Subcutaneous abdominal adipose tissue (tissue), 5 donors: ENCODE data around the gene BMX.

Experiments
- H3K27ac ChIP-seq: one replicate; pipeline ENCODE4 v1.7.0; 2013; ENCODE audit warnings: low read depth, mild to moderate bottlenecking, inconsistent platforms, low read length, moderate library complexity
- H3K27me3 ChIP-seq, 5 donors: one replicate each; pipeline ENCODE4 v1.7.0; 2013; ENCODE audit warnings: low read length in 5 of 5, inconsistent platforms in 1 of 5; ENCODE audit not compliant: control insufficient read depth in 5 of 5, insufficient read depth in 4 of 5
- H3K36me3 ChIP-seq, 5 donors: one replicate each; pipeline ENCODE4 v1.7.0; 2013; ENCODE audit warnings: low read length in 5 of 5; ENCODE audit not compliant: control insufficient read depth in 5 of 5, insufficient read depth in 5 of 5
- H3K4me1 ChIP-seq, 5 donors: one replicate each; pipeline ENCODE4 v1.7.0; 2013; ENCODE audit warnings: low read length in 5 of 5, mild to moderate bottlenecking in 3 of 5, moderate library complexity in 1 of 5; ENCODE audit not compliant: control insufficient read depth in 5 of 5, insufficient read depth in 5 of 5
- H3K4me3 ChIP-seq, 5 donors: one replicate each; pipeline ENCODE4 v1.7.0; 2013; ENCODE audit warnings: low read length in 5 of 5, low read depth in 1 of 5
- H3K9ac ChIP-seq, 5 donors: one replicate each; pipeline ENCODE4 v1.7.0; 2013; ENCODE audit warnings: low read length in 5 of 5, mild to moderate bottlenecking in 4 of 5, moderate library complexity in 3 of 5
- H3K9me3 ChIP-seq, 5 donors: one replicate each; pipeline ENCODE4 v1.7.0; 2013; ENCODE audit warnings: low read length in 5 of 5; ENCODE audit not compliant: control insufficient read depth in 5 of 5
- donor health status: healthy.
- donor health status: healthy.
- donor health status: healthy.
- donor health status: healthy.
- donor health status: healthy.

Gene BMX

DNA sequence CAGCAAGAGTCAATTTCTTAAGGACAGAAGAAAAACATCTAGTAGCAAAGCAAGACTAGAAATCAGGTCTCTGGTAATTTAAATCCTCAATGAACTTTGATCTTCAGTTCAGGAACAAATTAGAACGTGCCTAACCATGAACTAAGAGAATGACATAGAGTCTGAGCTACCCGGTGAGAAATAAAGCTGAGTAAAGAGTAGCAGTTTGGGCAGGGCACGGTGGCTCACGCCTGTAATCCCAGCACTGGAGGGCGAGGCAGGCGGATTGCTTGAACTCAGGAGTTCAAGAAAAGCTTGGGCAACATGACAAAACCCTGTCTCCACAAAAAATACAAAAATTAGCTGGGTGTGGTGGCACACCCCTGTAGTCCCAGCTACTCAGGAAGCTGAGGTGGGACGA lies 62.4 kb downstream of the BMX start:
- peaks cover 0 to 6% (median 0%) of the 10 kb centered on the region in 5 donors for H3K4me1 ChIP-seq
- no peak overlapping the region for H3K27ac ChIP-seq
- H3K9me3 ChIP-seq = no peaks in the 10 kb centered on the region
- no peak overlapping the region for H3K4me3 ChIP-seq
- no peak overlapping the region for H3K9ac ChIP-seq
- no peaks in the 10 kb centered on the region for H3K36me3 ChIP-seq
- H3K27me3 ChIP-seq = peaks cover 3 to 24% (median 13%) of the 10 kb centered on the region in 5 donors

GRCh38 chrX:15564981-15565579 lies 64.5 kb downstream of the BMX start:
- Histone ChIP-seq H3K4me1 (peaks cover 0 to 6% (median 0%) of the 10 kb centered on the region in 5 donors), H3K4me3 (no peak overlapping the region), H3K9ac (no peak overlapping the region), H3K36me3 (no peaks in the 10 kb centered on the region), H3K9me3 (no peaks in the 10 kb centered on the region), H3K27ac (no peak overlapping the region), H3K27me3 (peaks cover 3 to 28% (median 13%) of the 10 kb centered on the region in 5 donors)

GRCh38 chrX:15566244-15566643 lies 65.6 kb downstream of the BMX start:
- H3K36me3 ChIP-seq = no peaks in the 10 kb centered on the region
- H3K27me3 ChIP-seq = peaks cover under 1 to 27% (median 9%) of the 10 kb centered on the region in 5 donors
- no peak overlapping the region for H3K9ac ChIP-seq
- no peak overlapping the region for H3K27ac ChIP-seq
- H3K9me3 ChIP-seq = no peaks in the 10 kb centered on the region
- H3K4me1 ChIP-seq = peaks cover 0 to 6% (median 0%) of the 10 kb centered on the region in 5 donors
- H3K4me3 ChIP-seq = no peak overlapping the region

GRCh38 chrX:15567267-15567666 lies 66.7 kb downstream of the BMX start:
- H3K4me1 ChIP-seq = peaks cover 0 to 6% (median 0%) of the 10 kb centered on the region in 5 donors
- H3K27me3 ChIP-seq = peaks cover 0 to 29% (median 9%) of the 10 kb centered on the region in 5 donors
- no peaks in the 10 kb centered on the region for H3K36me3 ChIP-seq
- no peak overlapping the region for H3K4me3 ChIP-seq
- H3K9me3 ChIP-seq = no peaks in the 10 kb centered on the region
- H3K9ac ChIP-seq = no peak overlapping the region
- H3K27ac ChIP-seq = no peak overlapping the region

DNA sequence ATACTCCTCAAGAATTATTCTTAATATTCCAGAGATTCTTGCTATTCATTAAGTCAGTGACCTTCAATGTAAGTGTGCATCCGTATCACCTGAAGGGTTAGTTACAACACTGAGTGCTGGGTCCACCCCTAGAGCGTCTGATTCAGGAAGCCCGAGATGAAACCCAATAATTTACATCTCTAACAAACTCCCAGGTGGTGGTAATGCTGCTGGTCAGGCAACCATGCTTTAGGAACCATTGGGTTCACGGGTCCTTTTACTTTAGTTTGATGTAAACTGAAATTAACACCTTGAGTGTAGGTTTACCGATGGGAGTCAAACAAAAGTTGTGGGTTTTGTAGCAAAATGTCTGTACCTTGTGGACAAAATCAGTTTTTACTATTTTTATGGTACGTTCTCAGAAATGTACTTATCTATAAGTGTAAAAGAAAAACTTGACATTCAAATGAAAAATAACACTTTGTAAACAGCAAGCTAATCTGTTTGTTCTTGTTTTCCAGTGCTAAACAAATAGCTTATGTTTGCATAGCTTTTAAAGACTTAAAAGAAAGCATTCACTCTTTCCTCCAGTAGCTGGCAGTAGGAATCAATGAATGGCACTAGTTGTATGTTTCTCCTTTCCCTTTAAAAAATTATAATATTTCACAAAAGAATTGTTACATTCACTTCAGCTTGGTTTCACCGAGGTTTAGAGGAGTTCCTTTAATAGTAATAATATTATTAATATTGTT lies 67.4 kb downstream of the BMX start:
- H3K27ac ChIP-seq = no peak overlapping the region
- peaks cover 0 to 6% (median 0%) of the 10 kb centered on the region in 5 donors for H3K4me1 ChIP-seq
- H3K9ac ChIP-seq = no peak overlapping the region
- H3K36me3 ChIP-seq = no peaks in the 10 kb centered on the region
- H3K4me3 ChIP-seq = no peak overlapping the region
- peaks cover 0 to 33% (median 9%) of the 10 kb centered on the region in 5 donors for H3K27me3 ChIP-seq
- no peaks in the 10 kb centered on the region for H3K9me3 ChIP-seq

DNA sequence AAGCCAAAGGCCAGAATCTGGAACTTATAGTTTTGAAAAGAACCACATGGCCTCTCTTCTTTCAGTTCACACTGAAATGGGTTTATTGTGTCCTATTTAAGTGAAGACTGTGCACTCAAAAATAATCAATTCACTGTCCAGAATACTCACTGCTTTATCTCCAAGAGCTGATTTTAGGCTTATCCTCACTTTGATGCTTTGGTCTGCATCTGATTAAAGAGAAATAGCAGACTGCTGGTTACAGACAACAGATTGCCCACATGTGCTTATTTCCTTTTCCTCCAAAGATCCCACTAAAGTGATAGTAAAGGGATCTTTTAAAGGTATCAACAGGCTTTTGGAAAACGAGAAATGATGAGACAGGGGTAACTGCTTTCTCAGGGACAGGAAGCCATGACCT lies 69.5 kb downstream of the BMX start:
- H3K36me3 ChIP-seq = no peaks in the 10 kb centered on the region
- H3K9me3 ChIP-seq = no peaks in the 10 kb centered on the region
- no peak overlapping the region for H3K27ac ChIP-seq
- peaks cover 0 to 6% (median 0%) of the 10 kb centered on the region in 5 donors for H3K4me1 ChIP-seq
- H3K27me3 ChIP-seq = peaks cover 0 to 43% (median 12%) of the 10 kb centered on the region in 5 donors
- no peak overlapping the region for H3K9ac ChIP-seq
- no peak overlapping the region for H3K4me3 ChIP-seq

DNA sequence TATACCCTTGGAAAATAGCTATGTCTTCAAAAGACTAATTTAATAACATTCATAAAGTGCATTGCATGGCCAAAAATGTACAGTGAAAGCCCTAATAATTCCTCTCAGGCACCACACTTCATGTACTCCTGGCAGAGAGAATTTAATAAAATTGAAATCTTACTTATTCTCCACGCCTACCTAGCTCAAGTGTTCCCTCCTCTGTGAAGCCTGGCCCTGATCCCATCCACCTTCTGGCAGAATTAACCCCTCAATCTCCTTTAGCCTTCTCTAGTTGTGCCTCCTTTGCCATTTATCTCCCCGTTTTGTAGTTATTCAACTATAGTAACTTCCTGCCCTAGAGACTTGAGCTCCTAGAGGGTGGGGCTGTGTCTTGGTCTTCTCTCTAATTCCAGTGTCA lies 73.4 kb downstream of the BMX start:
- Histone ChIP-seq H3K9ac (no peak overlapping the region), H3K9me3 (no peaks in the 10 kb centered on the region), H3K27me3 (peaks cover 3 to 31% (median 10%) of the 10 kb centered on the region in 5 donors), H3K36me3 (no peaks in the 10 kb centered on the region), H3K27ac (no peak overlapping the region), H3K4me3 (no peak overlapping the region), H3K4me1 (no peaks in the 10 kb centered on the region)

DNA sequence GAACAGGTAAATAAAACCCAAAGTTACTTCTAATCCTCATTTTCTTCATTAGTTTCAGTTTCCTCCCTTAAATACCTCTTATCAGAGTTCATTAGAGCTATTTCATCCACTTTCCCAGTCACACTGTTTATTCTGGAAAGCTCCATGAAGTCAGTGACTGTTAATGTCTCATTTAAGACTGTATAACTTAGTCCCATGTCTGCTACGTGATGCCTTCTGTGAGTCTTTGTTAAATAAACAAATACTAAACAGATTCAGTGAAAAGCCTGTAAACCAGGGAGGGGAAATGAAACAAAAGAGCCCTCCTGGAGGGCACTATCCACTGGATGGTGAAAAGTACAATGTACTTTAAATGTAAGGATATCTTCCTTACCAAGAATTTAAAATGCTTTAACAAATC lies 75.4 kb downstream of the BMX start:
- H3K36me3 ChIP-seq = no peaks in the 10 kb centered on the region
- H3K27ac ChIP-seq = no peak overlapping the region
- H3K9ac ChIP-seq = no peak overlapping the region
- H3K4me1 ChIP-seq = peaks cover 0 to 3% (median 0%) of the 10 kb centered on the region in 5 donors
- H3K4me3 ChIP-seq = no peak overlapping the region
- H3K27me3 ChIP-seq = peaks cover 3 to 33% (median 11%) of the 10 kb centered on the region in 5 donors
- no peaks in the 10 kb centered on the region for H3K9me3 ChIP-seq

DNA sequence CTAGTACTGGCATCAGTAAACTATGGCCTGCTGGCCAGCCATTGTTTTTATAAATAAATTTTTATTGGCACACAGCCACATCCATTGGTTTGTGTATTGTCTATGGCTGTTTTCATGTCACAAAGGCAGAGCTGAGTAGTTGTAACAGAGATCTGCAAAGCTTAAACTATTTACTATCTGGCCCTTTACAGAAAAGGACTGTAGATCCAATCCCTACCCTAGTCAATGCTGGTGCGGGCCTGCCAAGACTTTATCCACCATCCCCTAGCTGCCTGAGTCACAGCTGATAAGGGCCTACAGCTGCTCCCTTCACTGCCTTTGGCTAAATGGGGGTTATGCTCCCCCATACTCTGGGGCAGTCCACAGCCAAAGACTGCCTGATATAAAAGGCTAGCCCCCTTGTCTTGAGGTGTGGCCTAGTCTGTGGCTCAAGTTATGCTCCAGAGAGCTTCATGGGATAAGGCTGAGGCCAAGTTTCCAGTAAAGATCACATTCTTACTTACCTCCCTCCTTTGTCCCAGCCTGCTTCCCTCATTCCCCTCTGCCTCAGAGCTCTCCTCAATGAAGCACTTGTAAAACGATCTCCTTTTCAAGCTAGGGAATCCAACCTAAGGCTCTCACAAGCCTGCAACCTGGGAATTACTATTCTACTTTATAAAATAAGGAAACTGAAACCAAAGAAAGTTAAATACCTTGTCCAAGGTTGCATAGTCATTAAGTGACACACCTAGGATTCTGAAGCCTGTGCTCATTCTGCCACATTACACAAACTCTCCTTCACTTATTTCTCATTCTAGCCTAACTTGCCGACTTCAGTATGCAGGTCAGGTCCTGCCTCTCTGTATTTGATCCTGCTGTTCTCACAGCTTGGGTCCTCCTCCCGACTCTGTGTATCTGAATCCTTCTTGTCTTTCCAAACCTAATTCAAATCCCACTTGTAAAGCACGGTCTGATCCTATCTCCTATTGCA lies 79.5 kb downstream of the BMX start:
- peaks cover 0 to 18% (median 9%) of the 10 kb centered on the region in 5 donors for H3K27me3 ChIP-seq
- H3K27ac ChIP-seq = no peak overlapping the region
- peaks cover 0 to 3% (median 0%) of the 10 kb centered on the region in 5 donors for H3K4me1 ChIP-seq
- H3K4me3 ChIP-seq = no peak overlapping the region
- H3K9me3 ChIP-seq = peaks cover 0 to 5% (median 0%) of the 10 kb centered on the region in 5 donors
- no peaks in the 10 kb centered on the region for H3K36me3 ChIP-seq
- no peak overlapping the region for H3K9ac ChIP-seq
